ENCODE measurements around the gene PTPRK.

- TF ChIP-seq CTCF (IDR thresholded peaks at IDR 0.05 in 4 of 5, conservative IDR thresholded peaks at IDR 0.05 in 1 of 5): no peak
- TF ChIP-seq POLR2A (IDR thresholded peaks at IDR 0.05): no peak
Measured at GRCh38 chr6:128129679-128130078, 390.7 kb downstream of the PTPRK start.
